Stimulated activated CD4-positive, alpha-beta T cell treated with anti-CD3 and anti-CD28 coated beads, TNF-alpha, amount 100 ng/mL, for 4 hours (primary cell): ENCODE results near the gene NMB.
"Not testable (repeated sequence)": the region's sequence is repeated elsewhere in the genome, so short reads cannot be mapped to it uniquely, and the experiment has no call there.

ENCODE experiments used
- DNase-seq, 3 experiments: peaks; one replicate each; pipeline ENCODE4 v3.0.0-alpha.2; 2020; ENCODE audit warnings: low read depth in 3 of 3

Gene NMB, protein sequence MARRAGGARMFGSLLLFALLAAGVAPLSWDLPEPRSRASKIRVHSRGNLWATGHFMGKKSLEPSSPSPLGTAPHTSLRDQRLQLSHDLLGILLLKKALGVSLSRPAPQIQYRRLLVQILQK

GRCh38 chr15:84658080-84658787 is at the start of gene NMB:
TSS of gene NMB (minus strand) at chr15:84658199. CDS start at chr15:84658152, 47 bp downstream.
- DNase-seq, result peak; percentile 72 to 74 (median 73)

- no peak for DNase-seq
These were observed 45.8 kb upstream of the NMB start for GRCh38 chr15:84703808-84704207.

DNA sequence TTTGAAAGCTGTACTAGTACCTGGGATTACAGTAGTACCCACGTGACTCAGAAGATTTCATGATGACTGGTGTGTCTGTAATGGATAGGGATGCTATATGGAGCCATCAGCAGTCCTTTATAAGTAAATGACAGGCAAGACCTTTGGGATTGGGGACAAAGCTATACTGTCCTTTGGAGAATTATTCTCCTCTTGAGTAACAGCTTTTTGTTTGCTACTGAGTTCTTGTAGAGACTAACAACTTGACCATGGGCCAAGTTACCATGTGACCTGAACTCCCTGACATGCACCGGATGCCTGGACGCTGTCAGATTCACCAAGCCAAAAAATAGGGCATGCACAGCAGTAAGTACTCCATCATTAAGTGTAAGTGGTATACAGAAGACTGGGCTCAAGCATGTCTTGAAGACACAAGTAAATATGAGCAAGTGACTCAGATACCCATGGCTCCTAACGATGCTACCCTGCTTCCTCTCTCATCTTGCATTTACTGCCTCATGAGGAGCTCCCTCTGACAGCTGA is 45.0 kb upstream of the NMB start:
- no peak for DNase-seq

GRCh38 chr15:84699538-84700191 is 41.7 kb upstream of the NMB start:
- no peak for DNase-seq

DNA sequence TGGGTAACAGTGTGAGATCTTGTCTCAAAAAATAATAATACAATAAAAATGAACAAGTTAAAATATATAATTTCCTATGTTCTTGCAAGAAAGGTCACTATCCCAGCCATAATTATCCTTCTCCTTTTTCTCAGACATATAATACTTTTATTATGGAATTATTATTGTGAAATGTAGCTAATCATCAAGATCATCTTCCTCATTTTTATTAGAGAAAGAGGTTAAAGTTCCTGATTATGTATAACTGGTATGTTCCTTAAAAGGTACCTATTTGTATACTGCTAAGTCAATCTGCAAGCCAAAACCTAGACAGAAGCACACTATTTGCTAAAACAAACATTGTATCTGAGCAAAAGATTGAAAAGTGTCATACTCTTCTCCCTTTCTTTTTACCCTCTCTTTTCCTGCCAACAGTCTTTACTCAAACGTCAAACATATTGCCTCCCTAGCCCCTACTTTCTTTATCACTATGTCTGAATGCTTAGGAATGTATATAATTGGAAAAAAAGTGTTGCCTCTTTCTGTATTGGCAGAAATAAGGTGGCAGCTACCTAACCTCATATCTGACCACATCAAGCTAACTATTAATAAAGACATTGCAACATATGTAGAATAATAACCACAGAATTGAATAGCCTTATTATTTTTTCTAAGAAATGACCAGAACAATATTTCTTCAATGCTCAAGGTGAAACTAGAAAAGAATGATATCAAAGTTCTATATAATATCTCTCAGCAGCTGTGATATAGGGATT is 39.4 kb upstream of the NMB start:
- no peak for DNase-seq

DNA sequence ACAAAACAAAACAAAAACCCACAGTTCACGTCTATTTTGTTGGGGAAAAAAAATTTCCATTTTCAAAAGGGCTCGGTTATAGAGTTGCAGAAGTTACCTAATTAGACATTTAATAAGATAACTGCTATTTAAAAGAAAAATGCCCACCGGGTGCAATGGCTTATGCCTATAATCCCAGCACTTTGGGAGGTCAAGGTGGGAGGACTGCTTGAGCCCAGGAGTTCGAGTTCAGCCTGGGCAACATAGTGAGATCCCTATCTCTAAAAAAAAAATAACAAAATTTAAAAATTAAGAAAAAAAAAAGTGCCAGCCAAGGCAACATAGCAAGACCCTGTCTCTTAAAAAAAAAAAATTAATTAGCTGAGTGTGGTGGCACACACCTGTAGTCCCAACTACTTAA is 38.8 kb upstream of the NMB start:
- no peak for DNase-seq

GRCh38 chr15:84690342-84690741 is 32.3 kb upstream of the NMB start:
- no peak for DNase-seq

- no peak for DNase-seq
These were observed 31.9 kb upstream of the NMB start for GRCh38 chr15:84689858-84690257.

- not testable (repeated sequence) for DNase-seq
These were observed 28.4 kb upstream of the NMB start for GRCh38 chr15:84686446-84686845.

- no peak for DNase-seq
These were observed 27.3 kb upstream of the NMB start for GRCh38 chr15:84685304-84685703.

DNA sequence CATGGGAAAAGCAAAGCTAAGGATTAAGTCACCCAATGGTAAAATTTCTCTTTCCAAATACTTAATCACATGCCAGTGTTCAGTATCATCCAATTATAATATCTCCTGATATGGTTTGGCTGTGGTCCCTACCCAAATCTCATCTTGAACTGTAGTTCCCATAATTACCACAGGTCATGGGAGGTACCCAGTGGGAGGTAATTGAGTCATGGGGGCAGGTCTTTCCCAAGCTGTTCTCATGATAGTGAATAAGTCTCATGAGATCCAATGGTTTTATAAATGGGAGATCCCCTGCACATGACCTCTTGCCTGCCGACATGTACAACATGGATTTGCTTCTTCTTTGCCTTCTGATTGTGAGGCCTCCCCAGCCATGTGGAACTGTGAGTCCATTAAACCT is 26.1 kb upstream of the NMB start:
- no peak for DNase-seq

DNA sequence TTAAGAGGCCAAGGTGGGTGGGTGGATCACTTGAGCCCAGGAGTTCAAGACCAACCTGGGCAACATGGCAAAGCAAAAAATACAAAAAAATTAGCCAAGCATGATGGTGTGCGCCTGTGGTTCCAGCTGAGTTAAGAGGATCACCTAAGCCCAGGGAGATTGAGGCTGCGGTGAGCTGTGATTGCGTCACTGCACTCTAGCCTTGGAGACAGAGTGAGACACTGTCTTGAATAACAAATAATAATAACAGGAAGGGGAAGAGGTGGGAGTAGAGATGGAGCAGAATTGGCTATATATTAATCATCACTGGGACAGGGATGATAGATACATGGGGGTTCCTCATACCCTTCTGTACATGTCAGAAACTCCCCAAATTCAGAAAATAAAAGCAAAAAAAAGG is 23.8 kb upstream of the NMB start:
- peak in 1 of 3 experiments; percentile 19 for DNase-seq

- no peak for DNase-seq
These were observed 13.2 kb upstream of the NMB start for GRCh38 chr15:84671211-84671610.

GRCh38 chr15:84669726-84670125 is 11.7 kb upstream of the NMB start:
- no peak for DNase-seq

DNA sequence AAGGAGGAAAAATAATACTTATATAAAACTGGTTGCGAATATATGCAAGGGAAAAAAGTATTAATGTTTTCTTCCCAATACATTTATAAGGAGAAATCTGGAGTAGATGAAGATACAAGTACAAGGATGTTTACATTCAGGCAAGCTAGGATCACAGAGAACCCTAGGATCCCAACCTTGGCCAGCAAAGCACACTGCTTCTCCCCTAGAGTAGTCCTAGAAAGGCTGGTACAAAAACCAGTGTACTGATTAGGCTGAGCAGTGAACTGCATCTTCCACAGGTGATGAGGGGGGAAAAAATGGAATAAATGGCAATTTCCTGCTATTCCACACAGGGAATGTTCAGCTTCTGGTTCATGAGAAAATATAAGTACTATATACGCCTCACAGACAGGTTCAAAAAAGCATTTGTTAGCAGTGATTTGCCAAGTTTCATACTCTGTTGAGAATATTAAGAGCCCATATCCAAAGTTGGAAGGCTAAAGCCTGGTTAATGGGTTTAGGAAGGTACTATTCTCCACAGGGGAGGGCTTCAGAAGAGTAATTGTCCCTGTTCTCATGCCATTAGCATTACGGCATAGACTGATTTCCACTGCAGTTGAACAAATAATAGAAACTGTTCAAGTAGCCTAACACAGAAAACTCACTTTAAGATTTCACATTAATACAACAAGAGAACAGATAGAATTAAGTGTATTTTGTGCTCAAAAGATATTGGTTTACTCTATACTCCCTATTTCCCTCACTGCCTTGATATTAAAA is 10.4 kb upstream of the NMB start:
- DNase-seq, result no peak

GRCh38 chr15:84666373-84666772 is 8.4 kb upstream of the NMB start:
- DNase-seq, result no peak

- no peak for DNase-seq
These were observed 3.0 kb upstream of the NMB start for GRCh38 chr15:84661001-84661400.

DNA sequence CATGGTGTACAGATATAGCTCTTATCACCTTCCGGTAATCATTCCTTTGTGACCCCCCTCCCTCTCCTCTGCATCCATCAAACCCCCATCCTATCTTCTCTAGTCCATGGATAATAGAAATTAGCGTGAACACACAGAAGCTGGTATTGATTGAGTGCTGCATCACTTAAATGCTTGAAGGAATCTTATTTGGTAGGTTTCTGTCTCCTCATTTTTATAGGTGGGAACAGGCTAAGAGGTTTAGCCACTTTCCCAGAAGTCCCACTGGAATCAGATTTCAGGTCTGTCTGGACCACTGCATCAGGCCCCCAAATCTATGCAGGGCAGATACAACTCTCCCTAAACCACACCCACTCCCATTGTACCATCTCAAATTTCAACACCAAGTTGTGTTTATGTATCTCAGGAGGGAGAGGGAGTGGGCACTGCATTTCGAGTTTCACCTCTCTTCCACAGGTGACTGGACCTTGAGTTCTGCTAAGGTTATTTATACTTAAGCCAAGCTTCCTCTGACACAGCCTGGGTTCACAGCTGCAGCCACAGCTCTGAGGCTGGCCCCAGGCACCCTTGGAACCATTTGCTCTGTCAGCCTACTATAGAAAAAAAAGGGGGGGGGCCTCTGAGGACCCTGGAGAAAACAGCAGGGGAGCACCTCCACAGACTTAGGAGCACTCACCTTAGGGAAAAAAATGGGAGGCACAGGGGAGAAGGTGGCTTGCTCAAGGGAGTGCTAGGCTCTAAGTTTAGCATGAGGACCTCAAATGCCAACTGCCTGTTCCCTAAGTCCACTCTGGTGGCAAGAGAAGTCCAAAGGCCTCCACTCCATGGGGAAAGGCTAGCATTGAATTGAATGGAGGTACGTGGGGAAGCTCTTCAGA is 2.1 kb upstream of the NMB start:
- no peak for DNase-seq

GRCh38 chr15:84658788-84659411 is 901 bp upstream of the NMB start:
- no peak for DNase-seq

DNA sequence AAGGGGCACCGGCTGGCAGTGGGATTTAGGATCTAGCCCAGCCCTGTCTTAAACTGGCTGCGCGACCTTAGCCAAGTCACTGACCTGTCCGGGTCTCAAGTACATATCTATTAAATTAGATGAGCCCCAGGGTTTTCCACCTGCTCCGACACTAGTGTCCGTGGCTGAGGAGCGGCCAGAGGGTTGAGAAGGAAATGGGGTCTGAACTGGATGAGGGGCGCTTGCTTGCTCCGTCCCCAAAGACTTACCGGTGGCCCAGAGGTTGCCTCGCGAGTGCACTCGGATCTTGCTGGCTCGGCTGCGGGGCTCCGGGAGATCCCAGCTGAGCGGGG is 285 bp downstream of the NMB start:
- no peak for DNase-seq
